ENCODE data around the gene NOC2L.
"Not testable (repeated sequence)": the region's sequence is repeated elsewhere in the genome, so short reads cannot be mapped to it uniquely, and the experiment has no call there.

Gene NOC2L

DNA sequence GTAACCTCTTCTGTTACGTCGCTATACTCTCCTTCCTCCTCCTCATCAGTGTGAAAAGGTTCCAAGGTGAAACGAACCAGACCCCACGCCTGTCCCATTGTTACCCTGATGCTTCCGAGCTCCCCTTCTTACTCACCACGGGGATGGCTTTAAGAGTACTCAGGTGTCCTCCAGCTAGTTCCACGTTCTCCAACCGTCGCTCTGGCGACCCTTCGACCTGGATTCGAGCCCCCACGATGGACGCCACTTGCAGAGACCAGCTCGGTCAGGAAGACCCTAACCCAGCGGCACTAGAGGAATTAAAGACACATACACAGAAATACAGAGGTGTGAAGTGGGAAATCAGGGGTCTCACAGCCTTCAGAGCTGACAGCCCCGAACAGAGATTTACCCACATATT, 61.1 kb downstream of the NOC2L start:
- not testable (repeated sequence) for DNase-seq

DNA sequence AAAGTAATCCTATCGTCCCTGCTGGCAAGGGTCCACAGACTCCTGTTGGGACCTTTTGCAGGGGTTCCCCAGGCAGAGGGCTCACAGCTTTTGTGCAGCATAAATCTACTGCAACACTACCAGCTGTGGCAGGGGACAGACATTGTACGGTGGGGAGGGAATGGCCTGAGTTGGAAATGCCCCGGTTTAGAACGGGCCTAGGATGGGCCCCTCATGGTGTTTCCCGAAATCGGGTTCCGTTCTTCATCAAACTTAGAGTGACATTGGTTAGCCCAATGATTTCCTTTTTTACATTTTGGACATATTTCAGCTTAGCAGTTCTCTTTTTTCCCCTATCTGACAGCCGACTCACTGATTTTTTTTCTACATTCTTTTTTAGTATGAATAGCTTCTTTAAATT, 61.8 kb downstream of the NOC2L start:
- no peak for DNase-seq
